D721Med (cell line): ENCODE data around the gene LTB4R.
"Not testable (repeated sequence)": the region's sequence is repeated elsewhere in the genome, so short reads cannot be mapped to it uniquely, and the experiment has no call there.

Experiments
- DNase-seq: peaks from one replicate; pipeline ENCODE4 v3.0.0; 2011; ENCODE audit warnings: low spot score; ENCODE audit not compliant: insufficient read length
- FAIRE-seq: peaks from 2 replicates; lab custom pipeline; 2011; peaks lifted over from hg19 to GRCh38; lab: Jason Lieb, UNC
- CTCF ChIP-seq: IDR thresholded peaks from 2 replicates; pipeline ENCODE4 v1.5.1; 2012; ENCODE audit warnings: mild to moderate bottlenecking, control low read depth; ENCODE audit not compliant: insufficient read depth; ENCODE audit errors: missing control alignments

LTB4R gene

GRCh38 chr14:24325041-24325530 is 13.8 kb downstream of the LTB4R start:
- no peak for FAIRE-seq
- no peak for TF ChIP-seq CTCF

GRCh38 chr14:24325963-24326362 is 14.7 kb downstream of the LTB4R start:
- no peak for TF ChIP-seq CTCF
- FAIRE-seq (no peak), DNase-seq (no peak)

More at GRCh38 chr14:24325041-24325530, 13.8 kb downstream of the LTB4R start:
- no peak for DNase-seq

- FAIRE-seq, result no peak
Observed at GRCh38 chr14:24327303-24327702, 16.0 kb downstream of the LTB4R start.

DNA sequence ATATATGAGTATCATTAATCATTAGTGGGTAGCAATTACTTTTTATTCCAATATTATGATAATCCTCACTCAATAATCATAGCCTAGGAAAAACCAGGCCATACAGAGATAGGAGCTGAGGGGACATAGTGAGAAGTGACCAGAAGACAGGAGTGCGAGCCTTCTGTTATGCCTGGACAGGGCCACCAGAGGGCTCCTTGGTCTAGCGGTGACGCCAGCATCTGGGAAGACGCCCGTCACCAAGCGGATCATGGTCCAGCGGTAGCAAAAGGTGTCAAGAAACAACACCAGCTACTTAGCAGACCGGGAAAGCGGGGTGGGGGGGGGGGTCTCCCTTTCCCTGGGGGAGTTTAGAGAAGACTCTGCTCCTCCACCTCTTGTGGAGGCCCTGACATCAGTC is 16.6 kb downstream of the LTB4R start:
- TF ChIP-seq CTCF, result peak; percentile 35
- FAIRE-seq, result not testable (repeated sequence)

More at GRCh38 chr14:24327303-24327702, 16.0 kb downstream of the LTB4R start:
- no peak for DNase-seq
- TF ChIP-seq CTCF, result no peak

GRCh38 chr14:24329073-24329663 is 17.9 kb downstream of the LTB4R start:
- FAIRE-seq (no peak), DNase-seq (no peak)
- no peak for TF ChIP-seq CTCF

More for the DNA sequence above, 16.6 kb downstream of the LTB4R start:
- not testable (repeated sequence) for DNase-seq

DNA sequence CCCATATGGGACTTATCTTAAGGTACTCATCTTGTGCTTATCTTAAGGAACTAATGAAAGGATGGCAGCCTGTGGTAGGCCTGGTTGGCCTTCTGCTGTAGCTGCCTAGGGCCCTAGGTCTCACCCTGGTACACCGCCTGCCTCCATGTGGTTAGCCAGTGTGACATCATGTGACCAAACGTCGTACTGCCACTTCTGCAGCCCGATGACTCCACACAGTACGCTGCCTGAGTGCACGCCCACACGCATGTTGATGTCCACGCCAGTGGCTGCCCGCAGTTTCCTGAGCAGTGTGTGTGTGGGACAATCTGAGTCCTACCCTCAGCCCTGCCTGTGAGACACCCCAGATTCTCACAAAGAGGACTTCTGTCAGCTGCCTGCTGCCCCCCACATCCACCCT is 18.4 kb downstream of the LTB4R start:
- FAIRE-seq (no peak), DNase-seq (no peak)
- TF ChIP-seq CTCF, result no peak

GRCh38 chr14:24330973-24331674 is 19.8 kb downstream of the LTB4R start:
- TF ChIP-seq CTCF, result no peak
- DNase-seq (no peak), FAIRE-seq (no peak)
